ENCODE data around the gene TRAK1.

The TRAK1 gene

GRCh38 chr3:42061025-42061712 lies 30.0 kb upstream of the TRAK1 start:
- no peak overlapping the region for H3K27ac Mint-ChIP-seq
- ATAC-seq (no peak), DNase-seq (ENCODE audit: low spot score in 2 of 2) (no peak)
- peaks cover 19% of the 10 kb centered on the region for H3K4me1 Mint-ChIP-seq
- H3K36me3 Mint-ChIP-seq = no peaks in the 10 kb centered on the region
- H3K9me3 Mint-ChIP-seq = no peaks in the 10 kb centered on the region
- H3K4me3 Mint-ChIP-seq = no peak overlapping the region

GRCh38 chr3:42061713-42062380 lies 29.3 kb upstream of the TRAK1 start:
- H3K36me3 Mint-ChIP-seq = no peaks in the 10 kb centered on the region
- no peak overlapping the region for H3K4me3 Mint-ChIP-seq
- H3K9me3 Mint-ChIP-seq = no peaks in the 10 kb centered on the region
- H3K4me1 Mint-ChIP-seq = peaks cover 26% of the 10 kb centered on the region
- DNase-seq (ENCODE audit: low spot score in 2 of 2) (no peak), ATAC-seq (no peak)
- no peak overlapping the region for H3K27ac Mint-ChIP-seq

GRCh38 chr3:42062464-42062863 lies 28.7 kb upstream of the TRAK1 start:
- H3K27ac Mint-ChIP-seq = no peak overlapping the region
- no peaks in the 10 kb centered on the region for H3K9me3 Mint-ChIP-seq
- no peaks in the 10 kb centered on the region for H3K36me3 Mint-ChIP-seq
- DNase-seq (ENCODE audit: low spot score in 2 of 2) = no peak
- H3K4me3 Mint-ChIP-seq = no peak overlapping the region
- peaks cover 22% of the 10 kb centered on the region for H3K4me1 Mint-ChIP-seq
- ATAC-seq = no peak

GRCh38 chr3:42063888-42064287 lies 27.3 kb upstream of the TRAK1 start:
- no peak for ATAC-seq
- H3K27ac Mint-ChIP-seq = no peak overlapping the region
- H3K4me1 Mint-ChIP-seq = peaks cover 21% of the 10 kb centered on the region
- no peak overlapping the region for H3K4me3 Mint-ChIP-seq
- no peaks in the 10 kb centered on the region for H3K36me3 Mint-ChIP-seq
- no peaks in the 10 kb centered on the region for H3K9me3 Mint-ChIP-seq
- no peak for DNase-seq (ENCODE audit: low spot score in 2 of 2)

- Mint-ChIP-seq H3K4me1 (peaks cover 23% of the 10 kb centered on the region), H3K9me3 (no peaks in the 10 kb centered on the region), H3K36me3 (no peaks in the 10 kb centered on the region), H3K27ac (peak overlapping the region; percentile 32), H3K4me3 (no peak overlapping the region)
- ATAC-seq = no peak
- no peak for DNase-seq (ENCODE audit: low spot score in 2 of 2)
Observed at GRCh38 chr3:42066516-42067181, 24.5 kb upstream of the TRAK1 start.

- no peaks in the 10 kb centered on the region for H3K9me3 Mint-ChIP-seq
- H3K36me3 Mint-ChIP-seq = no peaks in the 10 kb centered on the region
- peaks cover 25% of the 10 kb centered on the region for H3K4me1 Mint-ChIP-seq
- H3K4me3 Mint-ChIP-seq = no peak overlapping the region
- DNase-seq (ENCODE audit: low spot score in 2 of 2) (no peak), ATAC-seq (no peak)
- H3K27ac Mint-ChIP-seq = peak overlapping the region; percentile 32
Observed at GRCh38 chr3:42067326-42067725, 23.8 kb upstream of the TRAK1 start.

GRCh38 chr3:42068303-42069088 lies 22.7 kb upstream of the TRAK1 start:
- Mint-ChIP-seq H3K27ac (no peak overlapping the region), H3K9me3 (no peaks in the 10 kb centered on the region), H3K4me1 (peaks cover 37% of the 10 kb centered on the region), H3K36me3 (no peaks in the 10 kb centered on the region), H3K4me3 (no peak overlapping the region)
- no peak for ATAC-seq
- no peak for DNase-seq (ENCODE audit: low spot score in 2 of 2)

- DNase-seq (ENCODE audit: low spot score in 2 of 2) (no peak), ATAC-seq (no peak)
- H3K36me3 Mint-ChIP-seq = no peaks in the 10 kb centered on the region
- H3K4me3 Mint-ChIP-seq = no peak overlapping the region
- no peak overlapping the region for H3K27ac Mint-ChIP-seq
- peaks cover 38% of the 10 kb centered on the region for H3K4me1 Mint-ChIP-seq
- no peaks in the 10 kb centered on the region for H3K9me3 Mint-ChIP-seq
Observed at GRCh38 chr3:42070089-42070488, 21.1 kb upstream of the TRAK1 start.

GRCh38 chr3:42070524-42070923 lies 20.6 kb upstream of the TRAK1 start:
- no peak overlapping the region for H3K27ac Mint-ChIP-seq
- no peak for ATAC-seq
- no peak overlapping the region for H3K4me3 Mint-ChIP-seq
- peaks cover 38% of the 10 kb centered on the region for H3K4me1 Mint-ChIP-seq
- DNase-seq (ENCODE audit: low spot score in 2 of 2) = no peak
- no peaks in the 10 kb centered on the region for H3K9me3 Mint-ChIP-seq
- no peaks in the 10 kb centered on the region for H3K36me3 Mint-ChIP-seq

- no peak for ATAC-seq
- H3K36me3 Mint-ChIP-seq = no peaks in the 10 kb centered on the region
- no peaks in the 10 kb centered on the region for H3K9me3 Mint-ChIP-seq
- H3K4me1 Mint-ChIP-seq = peaks cover 26% of the 10 kb centered on the region
- no peak for DNase-seq (ENCODE audit: low spot score in 2 of 2)
- H3K27ac Mint-ChIP-seq = no peak overlapping the region
- no peak overlapping the region for H3K4me3 Mint-ChIP-seq
Observed at GRCh38 chr3:42071904-42072812, 19.0 kb upstream of the TRAK1 start.

- ATAC-seq (no peak), DNase-seq (ENCODE audit: low spot score in 2 of 2) (no peak)
- Mint-ChIP-seq H3K4me3 (no peak overlapping the region), H3K36me3 (no peaks in the 10 kb centered on the region), H3K9me3 (no peaks in the 10 kb centered on the region), H3K4me1 (peaks cover 32% of the 10 kb centered on the region), H3K27ac (no peak overlapping the region)
Observed at GRCh38 chr3:42072831-42073301, 18.3 kb upstream of the TRAK1 start.

- H3K4me1 Mint-ChIP-seq = peaks cover 50% of the 10 kb centered on the region
- H3K9me3 Mint-ChIP-seq = no peaks in the 10 kb centered on the region
- H3K27ac Mint-ChIP-seq = no peak overlapping the region
- no peak for DNase-seq (ENCODE audit: low spot score in 2 of 2)
- H3K36me3 Mint-ChIP-seq = no peaks in the 10 kb centered on the region
- H3K4me3 Mint-ChIP-seq = no peak overlapping the region
- ATAC-seq = no peak
Observed at GRCh38 chr3:42077785-42078184, 13.4 kb upstream of the TRAK1 start.

GRCh38 chr3:42078677-42079076 lies 12.5 kb upstream of the TRAK1 start:
- ATAC-seq (no peak), DNase-seq (ENCODE audit: low spot score in 2 of 2) (no peak)
- H3K4me3 Mint-ChIP-seq = no peak overlapping the region
- H3K36me3 Mint-ChIP-seq = no peaks in the 10 kb centered on the region
- H3K9me3 Mint-ChIP-seq = no peaks in the 10 kb centered on the region
- H3K27ac Mint-ChIP-seq = no peak overlapping the region
- H3K4me1 Mint-ChIP-seq = peaks cover 49% of the 10 kb centered on the region

GRCh38 chr3:42079701-42080452 lies 11.3 kb upstream of the TRAK1 start:
- H3K4me1 Mint-ChIP-seq = peaks cover 59% of the 10 kb centered on the region
- H3K36me3 Mint-ChIP-seq = no peaks in the 10 kb centered on the region
- no peak for ATAC-seq
- DNase-seq (ENCODE audit: low spot score in 2 of 2) = no peak
- peak overlapping the region; percentile 46 for H3K4me3 Mint-ChIP-seq
- peak overlapping the region; percentile 87 for H3K27ac Mint-ChIP-seq
- H3K9me3 Mint-ChIP-seq = no peaks in the 10 kb centered on the region
